HFF-Myc (cell line): ENCODE measurements around the gene SOSTDC1.
"Not testable (repeated sequence)": the region's sequence is repeated elsewhere in the genome, so short reads cannot be mapped to it uniquely, and the experiment has no call there.

ENCODE experiments used
- DNase-seq: peaks from one replicate; pipeline ENCODE4 v3.0.0-alpha.2; 2011; ENCODE audit warnings: low read depth; ENCODE audit errors: extremely low read depth
- H3K4me3 ChIP-seq: replicated peaks from 2 replicates; pipeline ENCODE4 v1.5.1; 2011; ENCODE audit warnings: low read depth, mild to moderate bottlenecking, control low read depth, low read length
- TF ChIP-seq, protein P1 (sequence below): IDR thresholded peaks from 2 replicates; pipeline ENCODE4 v1.5.1; 2012; ENCODE audit warnings: mild to moderate bottlenecking, low read depth, low read length, control low read depth; ENCODE audit errors: missing control alignments

SOSTDC1 gene

GRCh38 chr7:16463520-16463919 is 2.0 kb downstream of the SOSTDC1 start:
- no peak overlapping the region for H3K4me3 ChIP-seq
- TF ChIP-seq, protein P1, sequence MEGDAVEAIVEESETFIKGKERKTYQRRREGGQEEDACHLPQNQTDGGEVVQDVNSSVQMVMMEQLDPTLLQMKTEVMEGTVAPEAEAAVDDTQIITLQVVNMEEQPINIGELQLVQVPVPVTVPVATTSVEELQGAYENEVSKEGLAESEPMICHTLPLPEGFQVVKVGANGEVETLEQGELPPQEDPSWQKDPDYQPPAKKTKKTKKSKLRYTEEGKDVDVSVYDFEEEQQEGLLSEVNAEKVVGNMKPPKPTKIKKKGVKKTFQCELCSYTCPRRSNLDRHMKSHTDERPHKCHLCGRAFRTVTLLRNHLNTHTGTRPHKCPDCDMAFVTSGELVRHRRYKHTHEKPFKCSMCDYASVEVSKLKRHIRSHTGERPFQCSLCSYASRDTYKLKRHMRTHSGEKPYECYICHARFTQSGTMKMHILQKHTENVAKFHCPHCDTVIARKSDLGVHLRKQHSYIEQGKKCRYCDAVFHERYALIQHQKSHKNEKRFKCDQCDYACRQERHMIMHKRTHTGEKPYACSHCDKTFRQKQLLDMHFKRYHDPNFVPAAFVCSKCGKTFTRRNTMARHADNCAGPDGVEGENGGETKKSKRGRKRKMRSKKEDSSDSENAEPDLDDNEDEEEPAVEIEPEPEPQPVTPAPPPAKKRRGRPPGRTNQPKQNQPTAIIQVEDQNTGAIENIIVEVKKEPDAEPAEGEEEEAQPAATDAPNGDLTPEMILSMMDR: no peak
- peak; percentile 36 for DNase-seq

GRCh38 chr7:16462431-16462889 is 3.1 kb downstream of the SOSTDC1 start:
- TF ChIP-seq, protein P1: no peak
- no peak overlapping the region for H3K4me3 ChIP-seq
- no peak for DNase-seq

- no peak overlapping the region for H3K4me3 ChIP-seq
- no peak for DNase-seq
- TF ChIP-seq, protein P1: no peak
These were observed 4.6 kb downstream of the SOSTDC1 start for GRCh38 chr7:16460789-16461493.

DNA sequence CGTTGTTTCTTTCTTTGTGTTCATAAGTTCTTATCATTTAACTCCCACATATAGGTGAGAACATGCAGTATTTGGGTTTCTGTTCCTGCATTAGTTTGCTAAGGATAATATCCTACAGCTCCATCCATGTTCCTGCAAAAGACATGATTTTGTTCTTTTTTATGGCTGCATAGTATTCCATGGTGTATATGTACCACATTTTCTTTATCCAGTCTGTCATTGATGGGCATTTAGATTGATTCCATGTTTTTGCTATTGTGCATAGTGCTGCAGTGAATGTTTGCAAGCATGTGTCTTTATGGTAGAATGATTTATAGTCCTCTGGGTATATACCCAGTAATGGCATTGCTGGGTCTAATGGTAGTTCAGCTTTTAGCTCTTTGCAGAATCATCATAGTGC is 9.2 kb downstream of the SOSTDC1 start:
- not testable (repeated sequence) for H3K4me3 ChIP-seq, DNase-seq

GRCh38 chr7:16455591-16455990 is 9.9 kb downstream of the SOSTDC1 start:
- no peak overlapping the region for H3K4me3 ChIP-seq
- no peak for DNase-seq
- TF ChIP-seq, protein P1: no peak

GRCh38 chr7:16450366-16450765 is 15.2 kb downstream of the SOSTDC1 start:
- no peak overlapping the region for H3K4me3 ChIP-seq
- no peak for DNase-seq
- TF ChIP-seq, protein P1: no peak

- TF ChIP-seq, protein P1: no peak
These were observed 17.7 kb downstream of the SOSTDC1 start for GRCh38 chr7:16447876-16448275.

More at GRCh38 chr7:16447876-16448275, 17.7 kb downstream of the SOSTDC1 start:
- no peak overlapping the region for H3K4me3 ChIP-seq
- DNase-seq: no peak
